Measurements from ENCODE around the gene GRK3.

GRCh38 chr22:25655371-25655935 is 91.0 kb downstream of the GRK3 start:
- TF ChIP-seq CTCF (conservative IDR thresholded peaks at IDR 0.05) (no peak), EZH2 (IDR thresholded peaks at IDR 0.05; ENCODE audit: low read depth) (no peak)
